HCT116 (cell line): ENCODE data around the gene IRF8.

Source experiments
- CBX3 ChIP-seq: IDR thresholded peaks from 2 replicates; pipeline ENCODE4 v1.6.1; 2012; ENCODE audit warnings: low read depth
- EGR1 ChIP-seq: IDR thresholded peaks from 2 replicates; pipeline ENCODE4 v1.6.1; 2012; ENCODE audit warnings: low read depth
- ELF1 ChIP-seq: IDR thresholded peaks from 2 replicates; pipeline ENCODE4 v1.6.1; 2012; ENCODE audit warnings: low read depth, borderline replicate concordance
- EZH2 ChIP-seq: fragments of 200-600 bp; sonication (generic); IDR thresholded peaks from 2 replicates; pipeline ENCODE4 v1.6.1; 2017; ENCODE audit warnings: antibody characterized with exemption, mixed run types
- EZH2phosphoT487 ChIP-seq: fragments of 200-600 bp; IDR thresholded peaks from 2 replicates; pipeline ENCODE4 v1.6.1; 2018; ENCODE audit warnings: antibody characterized with exemption, borderline replicate concordance
- JUND ChIP-seq: IDR thresholded peaks from 2 replicates; pipeline ENCODE4 v1.6.1; 2012
- POLR2A ChIP-seq: IDR thresholded peaks from 2 replicates; pipeline ENCODE4 v1.7.0; 2011; ENCODE audit warnings: borderline replicate concordance; ENCODE audit not compliant: insufficient read depth, insufficient read length; ENCODE audit errors: extremely low read depth
- POLR2AphosphoS5 ChIP-seq: IDR thresholded peaks from 2 replicates; pipeline ENCODE4 v1.6.1; 2011; ENCODE audit warnings: mild to moderate bottlenecking, low read depth, low read length, moderate library complexity
- RAD21 ChIP-seq: IDR thresholded peaks from 2 replicates; pipeline ENCODE4 v1.6.1; 2012; ENCODE audit warnings: low read depth, mild to moderate bottlenecking
- SIN3A ChIP-seq: IDR thresholded peaks from 2 replicates; pipeline ENCODE4 v1.6.1; 2012; ENCODE audit warnings: low read depth
- ZNF274 ChIP-seq: fragments of 200-500 bp; sonication (Bioruptor generic); IDR thresholded peaks from 2 replicates; pipeline ENCODE4 v1.6.1; 2014; ENCODE audit warnings: mild to moderate bottlenecking, low read depth, low read length, inconsistent platforms
- TF ChIP-seq, protein P1 (sequence below), 3 experiments: fragments of 200-600 bp in 1 of 3; sonication (generic) in 1 of 3; IDR thresholded peaks in 2 of 3; conservative IDR thresholded peaks in 1 of 3; 2 replicates each; pipeline ENCODE4 v1.5.1; 2012 to 2017; ENCODE audit warnings: low read depth in 2 of 3, low read length in 2 of 3, antibody characterized with exemption in 1 of 3, borderline replicate concordance in 1 of 3, control low read depth in 1 of 3, mild to moderate bottlenecking in 1 of 3, mixed read lengths in 1 of 3, mixed run types in 1 of 3, moderate library complexity in 1 of 3; ENCODE audit not compliant: insufficient read depth in 1 of 3
- TF ChIP-seq, protein P2 (sequence below): IDR thresholded peaks from 2 replicates; pipeline ENCODE4 v1.6.1; 2012
- TF ChIP-seq, protein P3 (sequence below): IDR thresholded peaks from 2 replicates; pipeline ENCODE4 v1.6.1; 2012

DNA sequence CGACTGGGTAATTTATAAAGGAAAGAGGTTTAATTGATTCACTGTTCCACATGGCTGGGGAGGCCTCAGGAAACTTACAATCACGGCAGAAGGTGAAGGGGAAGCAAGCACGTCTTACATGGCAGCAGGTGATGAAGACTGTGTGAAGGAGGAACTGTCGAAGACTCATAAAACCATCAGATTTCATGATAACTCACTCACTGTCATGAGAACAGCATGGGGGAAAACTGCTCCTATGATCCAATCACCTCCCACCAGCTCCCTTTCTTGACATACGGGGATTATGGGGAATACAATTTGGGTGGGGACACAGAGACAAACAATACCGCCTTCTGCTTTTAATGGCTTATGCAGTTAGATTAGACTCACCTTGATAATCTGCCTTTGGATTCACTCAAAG lies 19.4 kb upstream of the IRF8 start:
- TF ChIP-seq POLR2A (no peak), EGR1 (no peak), EZH2 (no peak), CBX3 (no peak), ZNF274 (no peak), RAD21 (no peak), POLR2AphosphoS5 (no peak), JUND (no peak), EZH2phosphoT487 (no peak), SIN3A (no peak), ELF1 (no peak)
- TF ChIP-seq, protein P1, sequence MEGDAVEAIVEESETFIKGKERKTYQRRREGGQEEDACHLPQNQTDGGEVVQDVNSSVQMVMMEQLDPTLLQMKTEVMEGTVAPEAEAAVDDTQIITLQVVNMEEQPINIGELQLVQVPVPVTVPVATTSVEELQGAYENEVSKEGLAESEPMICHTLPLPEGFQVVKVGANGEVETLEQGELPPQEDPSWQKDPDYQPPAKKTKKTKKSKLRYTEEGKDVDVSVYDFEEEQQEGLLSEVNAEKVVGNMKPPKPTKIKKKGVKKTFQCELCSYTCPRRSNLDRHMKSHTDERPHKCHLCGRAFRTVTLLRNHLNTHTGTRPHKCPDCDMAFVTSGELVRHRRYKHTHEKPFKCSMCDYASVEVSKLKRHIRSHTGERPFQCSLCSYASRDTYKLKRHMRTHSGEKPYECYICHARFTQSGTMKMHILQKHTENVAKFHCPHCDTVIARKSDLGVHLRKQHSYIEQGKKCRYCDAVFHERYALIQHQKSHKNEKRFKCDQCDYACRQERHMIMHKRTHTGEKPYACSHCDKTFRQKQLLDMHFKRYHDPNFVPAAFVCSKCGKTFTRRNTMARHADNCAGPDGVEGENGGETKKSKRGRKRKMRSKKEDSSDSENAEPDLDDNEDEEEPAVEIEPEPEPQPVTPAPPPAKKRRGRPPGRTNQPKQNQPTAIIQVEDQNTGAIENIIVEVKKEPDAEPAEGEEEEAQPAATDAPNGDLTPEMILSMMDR (IDR thresholded peaks at IDR 0.05 in 2 of 3, conservative IDR thresholded peaks at IDR 0.05 in 1 of 3; ENCODE audit: borderline replicate concordance in 1 of 3, insufficient read depth in 1 of 3, low read depth in 2 of 3, low read length in 2 of 3): no peak
- TF ChIP-seq, protein P2, sequence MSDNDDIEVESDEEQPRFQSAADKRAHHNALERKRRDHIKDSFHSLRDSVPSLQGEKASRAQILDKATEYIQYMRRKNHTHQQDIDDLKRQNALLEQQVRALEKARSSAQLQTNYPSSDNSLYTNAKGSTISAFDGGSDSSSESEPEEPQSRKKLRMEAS: no peak
- TF ChIP-seq, protein P3, sequence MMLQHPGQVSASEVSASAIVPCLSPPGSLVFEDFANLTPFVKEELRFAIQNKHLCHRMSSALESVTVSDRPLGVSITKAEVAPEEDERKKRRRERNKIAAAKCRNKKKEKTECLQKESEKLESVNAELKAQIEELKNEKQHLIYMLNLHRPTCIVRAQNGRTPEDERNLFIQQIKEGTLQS: no peak
